ENCODE results near the gene GRID1. TPM values are rescaled to one million over a fixed set of nuclear protein-coding genes. Genes with fewer than 3 reads are reported as not detected.

GRID1 gene
- total RNA-seq, 4 donors from 2014 or later, result 0.88 to 7.3 (median 4.1) TPM

DNA sequence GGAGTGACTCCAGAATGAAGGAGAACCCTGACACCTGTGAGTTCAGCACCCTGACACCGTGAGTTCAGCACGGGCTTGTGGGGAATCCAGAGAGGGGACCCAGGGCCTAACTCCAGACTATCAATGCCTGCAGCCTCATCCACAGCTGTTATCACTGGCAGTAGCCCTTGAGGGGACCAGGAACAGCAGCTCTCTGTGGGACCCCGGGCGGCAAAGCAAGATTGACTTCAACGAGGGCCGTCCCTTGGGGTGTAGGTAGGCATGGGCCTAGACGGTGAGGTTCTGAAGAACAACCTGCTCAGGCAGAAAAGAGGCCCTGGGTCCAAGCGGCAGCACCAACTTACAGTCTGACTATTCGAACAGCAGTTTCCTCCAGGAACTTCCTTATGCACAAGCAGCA lies 8.9 kb downstream of the GRID1 start:
- Histone ChIP-seq H3K9me3 (no peaks in the 10 kb centered on the region), H3K4me1 (no peaks in the 10 kb centered on the region), H3K27me3 (no peaks in the 10 kb centered on the region), H3K4me3 (no peak overlapping the region), H3K27ac (no peak overlapping the region), H3K36me3 (no peaks in the 10 kb centered on the region)
- DNase-seq, result no peak
- no peak for TF ChIP-seq POLR2A (IDR thresholded peaks at IDR 0.05)
- TF ChIP-seq, protein P1, sequence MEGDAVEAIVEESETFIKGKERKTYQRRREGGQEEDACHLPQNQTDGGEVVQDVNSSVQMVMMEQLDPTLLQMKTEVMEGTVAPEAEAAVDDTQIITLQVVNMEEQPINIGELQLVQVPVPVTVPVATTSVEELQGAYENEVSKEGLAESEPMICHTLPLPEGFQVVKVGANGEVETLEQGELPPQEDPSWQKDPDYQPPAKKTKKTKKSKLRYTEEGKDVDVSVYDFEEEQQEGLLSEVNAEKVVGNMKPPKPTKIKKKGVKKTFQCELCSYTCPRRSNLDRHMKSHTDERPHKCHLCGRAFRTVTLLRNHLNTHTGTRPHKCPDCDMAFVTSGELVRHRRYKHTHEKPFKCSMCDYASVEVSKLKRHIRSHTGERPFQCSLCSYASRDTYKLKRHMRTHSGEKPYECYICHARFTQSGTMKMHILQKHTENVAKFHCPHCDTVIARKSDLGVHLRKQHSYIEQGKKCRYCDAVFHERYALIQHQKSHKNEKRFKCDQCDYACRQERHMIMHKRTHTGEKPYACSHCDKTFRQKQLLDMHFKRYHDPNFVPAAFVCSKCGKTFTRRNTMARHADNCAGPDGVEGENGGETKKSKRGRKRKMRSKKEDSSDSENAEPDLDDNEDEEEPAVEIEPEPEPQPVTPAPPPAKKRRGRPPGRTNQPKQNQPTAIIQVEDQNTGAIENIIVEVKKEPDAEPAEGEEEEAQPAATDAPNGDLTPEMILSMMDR (IDR thresholded peaks at IDR 0.05), result no peak
- intact Hi-C loops (cut with DNase I; ENCODE audit: low total_unique reads), result no loop called here

- no peak overlapping the region for H3K4me3 ChIP-seq
- no peak for DNase-seq
- H3K4me1 ChIP-seq, result no peaks in the 10 kb centered on the region
- TF ChIP-seq POLR2A (IDR thresholded peaks at IDR 0.05), result no peak
- TF ChIP-seq, protein P1 (IDR thresholded peaks at IDR 0.05), result no peak
- H3K36me3 ChIP-seq, result no peaks in the 10 kb centered on the region
- no peak overlapping the region for H3K27ac ChIP-seq
- no peaks in the 10 kb centered on the region for H3K9me3 ChIP-seq
- no peaks in the 10 kb centered on the region for H3K27me3 ChIP-seq
- intact Hi-C loops (cut with DNase I; ENCODE audit: low total_unique reads), result no loop called here
Measured at GRCh38 chr10:86357041-86357440, 9.6 kb downstream of the GRID1 start.

- DNase-seq, result no peak
Measured at GRCh38 chr10:86356296-86356695, 10.3 kb downstream of the GRID1 start.

GRCh38 chr10:86355571-86356038 lies 11.0 kb downstream of the GRID1 start:
- TF ChIP-seq, protein P1 (IDR thresholded peaks at IDR 0.05), result no peak
- no peak for TF ChIP-seq POLR2A (IDR thresholded peaks at IDR 0.05)
- no peak overlapping the region for H3K4me3 ChIP-seq
- DNase-seq, result no peak
- H3K27me3 ChIP-seq, result no peaks in the 10 kb centered on the region
- H3K4me1 ChIP-seq, result no peaks in the 10 kb centered on the region
- no peaks in the 10 kb centered on the region for H3K9me3 ChIP-seq
- intact Hi-C loops (cut with DNase I; ENCODE audit: low total_unique reads), result no loop called here
- no peaks in the 10 kb centered on the region for H3K36me3 ChIP-seq
- H3K27ac ChIP-seq, result no peak overlapping the region

More at GRCh38 chr10:86356296-86356695, 10.3 kb downstream of the GRID1 start:
- TF ChIP-seq, protein P1 (IDR thresholded peaks at IDR 0.05), result no peak
- TF ChIP-seq POLR2A (IDR thresholded peaks at IDR 0.05), result no peak
- Histone ChIP-seq H3K27ac (no peak overlapping the region), H3K36me3 (no peaks in the 10 kb centered on the region), H3K4me3 (no peak overlapping the region), H3K9me3 (no peaks in the 10 kb centered on the region), H3K4me1 (no peaks in the 10 kb centered on the region), H3K27me3 (no peaks in the 10 kb centered on the region)
- intact Hi-C loops (cut with DNase I; ENCODE audit: low total_unique reads), result no loop called here

GRCh38 chr10:86354761-86355540 lies 11.6 kb downstream of the GRID1 start:
- no peak for DNase-seq

More at GRCh38 chr10:86354761-86355540, 11.6 kb downstream of the GRID1 start:
- Histone ChIP-seq H3K27ac (no peak overlapping the region), H3K27me3 (no peaks in the 10 kb centered on the region), H3K4me3 (no peak overlapping the region), H3K36me3 (no peaks in the 10 kb centered on the region), H3K9me3 (no peaks in the 10 kb centered on the region), H3K4me1 (no peaks in the 10 kb centered on the region)
- TF ChIP-seq, protein P1 (IDR thresholded peaks at IDR 0.05), result no peak
- intact Hi-C loops (cut with DNase I; ENCODE audit: low total_unique reads), result no loop called here
